ENCODE data around the gene ELFN1.

DNA sequence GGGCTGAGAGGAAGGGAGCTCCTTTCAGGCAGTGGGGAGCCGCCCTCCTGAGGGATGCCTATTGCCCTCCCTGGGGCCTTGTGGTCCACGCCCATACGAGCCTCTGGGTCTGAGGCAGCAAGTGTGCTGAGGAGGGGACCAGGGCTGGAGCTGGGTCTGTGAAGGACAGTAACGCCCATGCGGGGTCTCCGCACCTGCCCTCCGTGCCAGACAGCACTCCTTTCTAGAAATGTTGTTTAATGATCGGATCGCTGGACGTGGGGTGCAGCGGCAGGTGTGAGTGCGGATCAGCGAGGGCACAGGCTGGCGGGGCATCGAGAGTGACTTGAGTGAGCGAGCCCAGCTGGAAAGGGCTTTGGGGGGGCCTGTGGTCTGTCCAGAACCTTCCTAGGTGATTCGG, 70.1 kb downstream of the ELFN1 start:
- TF ChIP-seq, protein P1, sequence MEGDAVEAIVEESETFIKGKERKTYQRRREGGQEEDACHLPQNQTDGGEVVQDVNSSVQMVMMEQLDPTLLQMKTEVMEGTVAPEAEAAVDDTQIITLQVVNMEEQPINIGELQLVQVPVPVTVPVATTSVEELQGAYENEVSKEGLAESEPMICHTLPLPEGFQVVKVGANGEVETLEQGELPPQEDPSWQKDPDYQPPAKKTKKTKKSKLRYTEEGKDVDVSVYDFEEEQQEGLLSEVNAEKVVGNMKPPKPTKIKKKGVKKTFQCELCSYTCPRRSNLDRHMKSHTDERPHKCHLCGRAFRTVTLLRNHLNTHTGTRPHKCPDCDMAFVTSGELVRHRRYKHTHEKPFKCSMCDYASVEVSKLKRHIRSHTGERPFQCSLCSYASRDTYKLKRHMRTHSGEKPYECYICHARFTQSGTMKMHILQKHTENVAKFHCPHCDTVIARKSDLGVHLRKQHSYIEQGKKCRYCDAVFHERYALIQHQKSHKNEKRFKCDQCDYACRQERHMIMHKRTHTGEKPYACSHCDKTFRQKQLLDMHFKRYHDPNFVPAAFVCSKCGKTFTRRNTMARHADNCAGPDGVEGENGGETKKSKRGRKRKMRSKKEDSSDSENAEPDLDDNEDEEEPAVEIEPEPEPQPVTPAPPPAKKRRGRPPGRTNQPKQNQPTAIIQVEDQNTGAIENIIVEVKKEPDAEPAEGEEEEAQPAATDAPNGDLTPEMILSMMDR (IDR thresholded peaks at IDR 0.05 in 4 of 5, conservative IDR thresholded peaks at IDR 0.05 in 1 of 5), result no peak
- TF ChIP-seq POLR2A (IDR thresholded peaks at IDR 0.05), result no peak

All from gastrocnemius medialis (tissue), 4 donors.